Fibroblast of skin of right biceps (primary cell): ENCODE measurements around the gene PLEKHA8.
"Not testable (repeated sequence)": the region's sequence is repeated elsewhere in the genome, so short reads cannot be mapped to it uniquely, and the experiment has no call there.

Experiments
- DNase-seq: peaks from one replicate; pipeline ENCODE4 v3.0.0-alpha.2; 2013

The PLEKHA8 gene

GRCh38 chr7:30068117-30068516, 39.9 kb downstream of the PLEKHA8 start:
- DNase-seq: peak; percentile 90

DNA sequence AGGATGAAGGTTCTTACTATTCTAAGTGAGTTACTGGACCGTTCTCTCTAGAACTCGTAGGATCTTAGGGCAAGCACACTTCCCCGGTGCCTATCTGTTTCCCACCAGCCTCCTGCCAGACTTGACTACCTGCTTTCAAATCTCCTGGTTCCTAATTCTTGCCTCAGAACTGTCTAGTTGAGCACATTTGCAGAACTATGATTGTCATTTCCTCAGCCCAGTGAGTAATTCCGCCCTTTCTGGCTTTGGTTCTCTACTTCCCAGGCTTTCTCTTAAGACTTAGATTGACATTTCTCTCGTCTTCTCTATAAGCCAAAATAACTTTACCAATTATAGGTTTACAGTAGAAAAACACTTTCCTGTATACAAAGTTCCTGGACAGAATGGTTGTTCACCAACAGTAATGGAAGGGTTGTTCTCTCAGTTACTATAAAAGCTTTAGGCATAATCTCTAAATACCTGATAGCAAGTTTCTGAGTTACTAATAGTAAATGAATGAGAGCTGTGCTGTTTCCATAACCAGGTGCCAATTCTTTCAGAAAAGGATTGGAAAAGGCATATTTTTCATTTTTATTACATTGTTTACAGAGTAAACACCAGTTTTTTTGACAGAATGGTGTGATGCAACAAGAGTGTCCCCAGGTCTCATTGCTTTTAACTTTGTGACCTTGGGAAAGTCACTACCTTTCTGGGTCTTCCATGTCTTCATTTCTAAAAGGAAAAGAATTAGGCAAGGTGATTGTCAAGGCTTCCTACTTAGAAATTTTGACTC, 41.1 kb downstream of the PLEKHA8 start:
- DNase-seq: no peak

- no peak for DNase-seq
These were observed 41.8 kb downstream of the PLEKHA8 start for GRCh38 chr7:30070052-30070451.

DNA sequence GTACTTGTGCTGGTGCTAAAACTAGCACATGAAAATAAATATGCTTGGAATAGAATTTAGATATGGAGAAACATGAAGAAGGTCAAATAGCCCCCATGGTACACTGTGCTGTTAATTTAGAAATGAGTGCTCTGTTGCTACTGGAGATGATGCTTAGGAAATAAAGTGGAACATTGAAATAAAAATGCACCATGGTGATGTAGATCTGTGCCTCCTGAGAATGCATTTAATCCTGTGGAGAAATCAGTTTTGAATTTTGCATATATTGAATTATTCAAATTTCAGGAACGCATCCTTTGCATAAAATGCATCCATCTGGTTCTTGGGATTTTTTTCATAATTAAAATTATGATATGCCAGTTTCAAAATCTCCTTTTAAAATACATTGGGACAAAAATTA, 44.5 kb downstream of the PLEKHA8 start:
- DNase-seq: no peak

DNA sequence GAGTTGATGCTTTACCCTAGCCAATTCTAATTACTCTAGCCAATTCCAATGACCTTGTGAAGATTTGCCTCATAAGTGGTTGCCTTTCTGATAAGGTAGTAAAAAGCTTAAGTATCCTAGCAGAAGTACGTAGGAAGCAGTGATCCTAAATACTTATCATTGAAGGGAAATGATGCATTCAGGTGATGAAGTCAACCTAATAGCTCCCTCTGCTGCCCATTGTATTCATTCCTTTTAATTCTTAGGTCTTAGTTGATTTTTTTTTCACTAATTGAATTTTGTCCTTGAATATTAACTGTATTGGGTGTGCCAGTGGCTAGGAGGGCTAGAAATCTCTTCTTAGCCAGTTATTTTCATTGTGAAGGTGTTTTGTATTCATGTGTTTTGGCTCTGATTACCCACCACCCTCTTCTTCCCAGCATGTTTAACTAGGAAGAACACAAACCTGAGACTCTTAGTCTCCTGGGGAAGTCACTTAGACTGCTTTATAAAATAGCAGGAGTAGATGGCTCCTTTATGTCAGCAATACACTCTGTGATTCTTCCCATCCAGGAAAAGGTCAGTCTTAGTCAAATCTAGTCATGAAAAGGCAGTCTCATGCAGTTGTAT, 46.3 kb downstream of the PLEKHA8 start:
- DNase-seq: peak; percentile 43

DNA sequence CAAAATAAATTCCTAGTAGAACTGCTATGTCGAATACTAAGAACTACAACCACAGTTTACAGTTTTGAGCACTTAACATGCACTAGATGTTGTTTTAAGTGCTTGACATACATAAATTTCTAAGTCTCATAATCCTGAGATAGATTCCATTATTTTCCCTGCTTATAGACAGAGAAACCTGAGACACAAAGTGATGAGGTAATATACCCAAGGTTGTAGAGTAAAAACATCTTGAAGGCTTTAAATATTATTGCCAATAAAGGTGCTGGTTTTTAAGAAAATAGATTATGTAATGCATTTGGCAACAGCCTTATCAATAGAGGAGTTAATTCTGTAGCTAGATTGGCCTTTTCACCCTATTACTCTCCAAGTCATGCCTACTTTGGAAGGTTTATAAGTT, 48.2 kb downstream of the PLEKHA8 start:
- no peak for DNase-seq

GRCh38 chr7:30078280-30078679, 50.1 kb downstream of the PLEKHA8 start:
- DNase-seq: no peak

DNA sequence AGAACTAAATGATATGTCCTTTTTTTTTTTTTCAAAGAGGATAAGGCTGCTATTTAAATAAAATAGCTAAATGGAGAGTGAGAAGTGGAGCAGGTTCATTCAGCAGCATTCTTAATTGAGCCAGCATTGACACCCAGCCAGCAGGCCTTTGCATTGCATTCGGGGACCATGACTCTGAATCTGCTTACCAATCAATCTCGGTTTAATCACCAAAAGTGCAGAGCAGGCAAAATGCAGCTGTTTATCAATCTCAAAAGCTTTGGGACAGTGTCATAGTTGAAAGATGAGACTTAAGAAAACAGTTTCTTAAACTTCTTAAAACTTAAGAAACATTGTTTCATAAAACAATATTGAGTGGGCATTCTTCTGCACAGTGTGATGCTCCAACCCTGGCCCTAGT, 51.7 kb downstream of the PLEKHA8 start:
- no peak for DNase-seq

DNA sequence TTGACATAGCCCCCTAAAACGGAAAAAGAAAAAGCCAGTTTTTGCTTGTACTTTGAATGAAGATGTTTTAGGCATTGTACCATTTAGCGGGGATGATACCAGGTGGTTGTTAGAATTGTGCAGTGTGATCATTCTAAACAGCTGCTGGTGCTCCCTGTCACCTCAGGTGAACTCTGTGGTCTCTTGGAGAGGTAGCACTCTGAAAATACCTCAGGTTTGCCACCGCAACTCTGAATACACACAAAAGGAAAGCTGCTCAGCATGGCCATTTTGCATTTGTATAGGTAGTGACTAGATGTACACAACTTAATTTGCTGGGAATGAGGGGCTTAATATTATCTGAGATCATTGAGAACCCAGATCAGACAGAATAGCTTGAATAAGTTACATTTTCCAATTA, 52.6 kb downstream of the PLEKHA8 start:
- no peak for DNase-seq

- peak; percentile 20 for DNase-seq
These were observed 54.5 kb downstream of the PLEKHA8 start for GRCh38 chr7:30082686-30083085.

GRCh38 chr7:30083334-30083733, 55.1 kb downstream of the PLEKHA8 start:
- no peak for DNase-seq

- no peak for DNase-seq
These were observed 56.0 kb downstream of the PLEKHA8 start for GRCh38 chr7:30084212-30084611.

- no peak for DNase-seq
These were observed 58.3 kb downstream of the PLEKHA8 start for GRCh38 chr7:30086529-30086928.

- no peak for DNase-seq
These were observed 59.2 kb downstream of the PLEKHA8 start for GRCh38 chr7:30087371-30087770.

GRCh38 chr7:30088362-30088761, 60.1 kb downstream of the PLEKHA8 start:
- no peak for DNase-seq

DNA sequence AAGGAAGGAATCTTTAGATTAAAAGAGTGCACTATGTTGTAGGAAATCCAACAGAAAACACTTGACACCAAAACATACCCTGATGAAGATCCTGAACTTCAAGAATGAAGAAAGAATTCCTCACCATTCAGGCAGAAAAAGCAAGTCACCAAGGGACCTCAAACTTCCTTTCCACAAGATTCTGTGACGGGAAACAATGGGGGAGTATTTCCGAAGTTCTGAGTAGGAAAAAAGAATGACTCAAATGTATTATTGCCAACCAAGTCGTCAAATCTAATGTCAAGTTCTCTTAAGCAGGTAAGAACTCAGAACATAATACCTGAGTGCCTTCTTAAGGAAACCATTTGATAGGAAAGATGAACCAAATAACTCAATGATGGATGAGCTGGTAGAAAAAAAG, 61.9 kb downstream of the PLEKHA8 start:
- no peak for DNase-seq

DNA sequence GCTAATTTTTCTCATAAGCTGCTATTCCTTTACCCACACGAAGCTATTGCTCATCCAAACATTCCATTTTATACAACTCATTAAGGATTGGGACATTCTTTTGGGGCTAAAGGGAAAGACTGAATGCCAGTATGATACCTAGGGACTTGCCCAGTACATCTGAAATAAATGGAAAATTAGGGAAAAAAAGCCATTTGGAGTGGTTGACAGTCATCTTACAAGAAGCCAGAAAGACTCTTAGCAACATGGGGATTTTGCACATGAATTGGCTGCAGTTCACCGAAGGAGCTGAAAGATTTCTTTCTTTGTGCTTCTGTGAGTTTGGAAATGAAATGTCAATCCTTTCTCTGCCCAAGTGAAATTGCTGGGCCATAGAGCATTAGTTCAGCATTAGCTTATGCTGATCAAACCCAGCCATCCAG, 63.3 kb downstream of the PLEKHA8 start:
- DNase-seq: peak; percentile 88

DNA sequence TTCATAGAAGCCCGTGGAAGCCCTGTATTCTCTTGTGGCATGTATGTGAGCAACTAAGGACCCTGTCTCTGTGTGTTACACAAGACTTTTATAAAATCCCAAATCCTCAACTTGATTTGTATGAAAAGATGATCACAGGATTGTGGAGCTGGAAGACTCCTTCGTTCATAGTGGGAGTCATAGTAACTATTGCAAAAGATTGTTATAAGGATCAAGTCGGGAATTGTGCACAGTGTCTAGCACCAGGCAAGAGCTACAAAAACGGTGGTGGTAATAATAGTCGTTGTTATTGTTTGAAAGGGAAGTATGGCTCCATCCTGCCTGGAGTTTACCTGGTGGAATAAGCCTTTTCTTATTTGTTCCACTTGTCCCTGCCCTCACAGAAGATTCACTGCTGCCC, 63.8 kb downstream of the PLEKHA8 start:
- no peak for DNase-seq

DNA sequence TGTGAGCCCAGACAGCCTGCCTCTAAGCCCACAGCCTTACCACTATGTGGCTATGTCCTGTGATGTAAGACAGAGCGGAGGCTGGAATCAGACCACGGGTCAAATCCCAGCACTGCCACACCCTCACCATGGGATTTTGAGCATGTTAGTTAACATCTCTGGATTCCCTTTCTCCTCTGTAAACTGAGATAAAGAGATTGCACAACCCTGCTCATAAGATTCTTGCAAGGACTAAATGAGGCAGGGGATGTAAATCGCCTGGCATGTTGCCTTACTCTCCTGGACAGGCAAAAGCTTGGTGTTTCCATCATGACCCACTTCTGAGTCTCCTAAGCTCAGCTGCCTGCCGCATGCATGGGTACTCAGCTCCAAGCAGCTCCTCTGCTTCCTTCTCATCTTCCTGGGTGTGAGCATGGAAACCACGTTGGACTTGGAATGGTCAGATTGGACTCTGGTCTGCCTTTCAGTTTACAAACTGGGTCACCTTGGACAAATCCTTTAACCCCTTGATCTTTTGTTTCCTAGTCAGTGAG, 65.3 kb downstream of the PLEKHA8 start:
- no peak for DNase-seq

GRCh38 chr7:30098599-30098998, 70.4 kb downstream of the PLEKHA8 start:
- not testable (repeated sequence) for DNase-seq

DNA sequence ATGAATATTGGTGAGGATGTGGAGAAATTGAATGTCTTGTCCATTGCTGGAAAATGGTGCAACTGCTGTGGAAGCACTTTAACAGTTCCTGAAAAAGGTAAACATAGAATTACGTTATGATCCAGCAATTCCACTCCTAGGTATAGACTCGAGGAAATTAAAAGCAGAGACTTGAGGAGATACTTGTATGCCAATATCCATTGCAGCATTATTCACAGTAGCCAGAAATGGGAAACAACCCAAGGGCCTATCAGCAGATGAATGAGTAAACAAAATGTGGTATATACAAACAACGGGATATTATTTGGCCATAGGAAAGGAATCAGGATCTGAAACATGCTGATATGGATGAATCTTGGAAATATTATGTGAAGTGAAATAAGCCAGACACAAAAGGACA, 74.1 kb downstream of the PLEKHA8 start:
- DNase-seq: no peak

DNA sequence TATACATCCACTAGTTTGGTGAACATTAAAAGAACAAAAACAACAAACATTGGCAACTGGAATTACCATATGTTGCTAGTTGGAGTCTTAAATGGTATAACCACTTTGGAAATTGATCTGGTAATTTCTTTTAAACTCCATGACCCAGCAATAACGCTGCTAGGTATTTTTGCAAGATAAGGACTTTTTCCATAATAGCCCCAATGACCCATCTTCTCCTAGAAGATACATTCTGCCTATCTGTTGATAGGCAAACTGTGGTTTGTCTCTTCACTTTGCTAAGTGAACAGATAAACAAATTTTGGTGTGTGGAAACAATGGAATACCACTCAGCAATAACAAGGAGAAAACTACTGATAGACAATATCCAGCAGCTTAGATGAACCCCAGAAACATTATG, 75.9 kb downstream of the PLEKHA8 start:
- DNase-seq: no peak

GRCh38 chr7:30112103-30112713, 84.0 kb downstream of the PLEKHA8 start:
- DNase-seq: no peak

- no peak for DNase-seq
These were observed 84.9 kb downstream of the PLEKHA8 start for GRCh38 chr7:30113144-30113543.
